HepG2 (cell line): ENCODE measurements around the gene LAPTM4A. TPM values are rescaled to one million over a fixed set of nuclear protein-coding genes. Genes with fewer than 3 reads are reported as not detected.

Source experiments
- ATAC-seq: fragments of 200-7000 bp; cut with Tn5 transposase; 3 replicates; pipeline ENCODE4 v1.9.1; 2020; ENCODE audit warnings: mild to moderate bottlenecking, moderate library complexity
- BruUV-seq: library from RNA; stranded (reverse); fragments of 400-500 nt; replicated peaks from 2 replicates; lab custom pipeline; 2021; lab: Mats Ljungman, UMichigan
- CTCF ChIA-PET: fragments of 300-600 bp; formaldehyde crosslinking; extraction: SDS; loops from one replicate; lab custom pipeline; 2021; ENCODE audit warnings: low total read pairs, inconsistent platforms, low intra/inter-chr PET ratio; lab: Yijun Ruan, JAX
- POLR2A ChIA-PET: fragments of 350-600 bp; sonication (Branson Sonifier 250); formaldehyde crosslinking; loops from one replicate; lab custom pipeline; 2020; ENCODE audit warnings: antibody characterized with exemption, inconsistent platforms; lab: Yijun Ruan, JAX
- DNase-seq: peaks from one replicate; pipeline ENCODE4 v3.0.0-alpha.2; 2015; ENCODE audit warnings: low spot score
- FAIRE-seq: peaks from 3 replicates; lab custom pipeline; 2011; peaks lifted over from hg19 to GRCh38; lab: Jason Lieb, UNC
- H2AFZ ChIP-seq: one replicate; pipeline ENCODE4 v1.6.1; 2011; ENCODE audit warnings: low read length, inconsistent platforms
- H3K27ac ChIP-seq: fragments of 300-600 bp; 3 replicates; pipeline ENCODE4 v1.8.0; 2011; ENCODE audit warnings: mixed run types, mild to moderate bottlenecking, mixed read lengths, low read length, inconsistent platforms; ENCODE audit not compliant: insufficient read depth; ENCODE audit errors: extremely low read length
- H3K27me3 ChIP-seq, 2 experiments: fragments of 200-600 bp in 1 of 2; 2 replicates in 1 of 2; 3 replicates in 1 of 2; pipeline versions ENCODE4 v1.6.0 to v1.8.0; 2011; ENCODE audit warnings: low read length in 2 of 2, mild to moderate bottlenecking in 2 of 2, moderate library complexity in 2 of 2, inconsistent platforms in 1 of 2; ENCODE audit not compliant: insufficient read depth in 2 of 2, control insufficient read depth in 1 of 2
- H3K36me3 ChIP-seq, 2 experiments: fragments of 200-600 bp in 1 of 2; replicated peaks in 1 of 2; 2 replicates in 1 of 2; 3 replicates in 1 of 2; pipeline versions ENCODE4 v1.5.1 to v1.8.0; 2011; ENCODE audit warnings: low read length in 2 of 2, inconsistent platforms in 1 of 2; ENCODE audit not compliant: insufficient read depth in 2 of 2, control insufficient read depth in 1 of 2
- H3K4me1 ChIP-seq: 2 replicates; pipeline ENCODE4 v1.5.1; 2012; ENCODE audit warnings: low read length, inconsistent platforms; ENCODE audit not compliant: insufficient read depth
- H3K4me2 ChIP-seq: 2 replicates; pipeline ENCODE4 v1.6.0; 2011; ENCODE audit warnings: low read depth, low read length, inconsistent platforms
- H3K4me3 ChIP-seq, 3 experiments: fragments of 200-600 bp in 1 of 3; sonication (generic), shearing (Covaris generic) in 1 of 3; replicated peaks in 1 of 3; 2 replicates each; pipeline ENCODE4 v1.5.1; 2011 to 2016; ENCODE audit warnings: low read length in 3 of 3, inconsistent platforms in 2 of 3, low read depth in 2 of 3, mild to moderate bottlenecking in 2 of 3, control low read depth in 1 of 3, mixed read lengths in 1 of 3; ENCODE audit not compliant: insufficient read depth in 1 of 3
- H3K79me2 ChIP-seq: one replicate; pipeline ENCODE4 v1.6.1; 2011; ENCODE audit warnings: low read length, inconsistent platforms; ENCODE audit not compliant: insufficient read depth
- H3K9ac ChIP-seq: 2 replicates; pipeline ENCODE4 v1.6.0; 2011; ENCODE audit warnings: mild to moderate bottlenecking, low read depth, low read length, inconsistent platforms; ENCODE audit not compliant: insufficient read depth
- H3K9me3 ChIP-seq: 2 replicates; pipeline ENCODE4 v1.5.1; 2012; ENCODE audit warnings: mild to moderate bottlenecking, low read length
- H4K20me1 ChIP-seq: 2 replicates; pipeline ENCODE4 v1.6.0; 2011; ENCODE audit warnings: inconsistent platforms, mild to moderate bottlenecking, low read length, moderate library complexity; ENCODE audit not compliant: insufficient read depth
- CTCF ChIP-seq: sonication (generic); formaldehyde crosslinking; IDR thresholded peaks from 2 replicates; pipeline ENCODE4 v1.5.0; 2020; ENCODE audit warnings: mild to moderate bottlenecking, missing genetic modification reagents, moderate library complexity
- DMAP1 ChIP-seq: IDR thresholded peaks from 2 replicates; pipeline ENCODE4 v1.6.1; 2016
- HMG20B ChIP-seq: conservative IDR thresholded peaks from 2 replicates; pipeline ENCODE4 v1.6.1; 2016; ENCODE audit warnings: missing genetic modification reagents, missing compliant biosample characterization
- HMGA1 ChIP-seq: sonication (generic); formaldehyde crosslinking; conservative IDR thresholded peaks from 2 replicates; pipeline ENCODE4 v1.4.0; 2020; ENCODE audit warnings: missing genetic modification reagents
- HNF4A ChIP-seq: sonication (generic); formaldehyde crosslinking; IDR thresholded peaks from 2 replicates; pipeline ENCODE4 v1.4.0; 2020; ENCODE audit warnings: missing genetic modification reagents
- KAT8 ChIP-seq: IDR thresholded peaks from 2 replicates; pipeline ENCODE4 v1.6.1; 2016; ENCODE audit warnings: missing genetic modification reagents, missing compliant biosample characterization
- MBD4 ChIP-seq: IDR thresholded peaks from 2 replicates; pipeline ENCODE4 v1.6.1; 2012; ENCODE audit warnings: low read length, inconsistent platforms, borderline replicate concordance
- MTF1 ChIP-seq: sonication (generic); formaldehyde crosslinking; IDR thresholded peaks from 2 replicates; pipeline ENCODE4 v1.5.0; 2020; ENCODE audit warnings: missing genetic modification reagents
- SRSF1 ChIP-seq: fragments of 200-400 bp; formaldehyde crosslinking; optimal IDR thresholded peaks from 2 replicates; pipeline ENCODE3; 2017; ENCODE audit warnings: mild to moderate bottlenecking, low read depth, low read length, moderate library complexity
- STAG1 ChIP-seq: sonication (generic); formaldehyde crosslinking; IDR thresholded peaks from 2 replicates; pipeline ENCODE4 v1.4.0; 2020; ENCODE audit warnings: missing genetic modification reagents
- TEAD3 ChIP-seq: optimal IDR thresholded peaks from 2 replicates; pipeline ENCODE3; 2016; ENCODE audit warnings: borderline replicate concordance
- ZBTB26 ChIP-seq: IDR thresholded peaks from 2 replicates; pipeline ENCODE4 v1.6.1; 2016; ENCODE audit warnings: missing compliant biosample characterization, missing genetic modification reagents, borderline replicate concordance
- ZEB1 ChIP-seq: IDR thresholded peaks from 2 replicates; pipeline ENCODE4 v1.6.1; 2012; ENCODE audit warnings: mild to moderate bottlenecking, low read depth, inconsistent platforms; ENCODE audit not compliant: insufficient replicate concordance
- ZNF30 ChIP-seq: sonication (generic); formaldehyde crosslinking; IDR thresholded peaks from 2 replicates; pipeline ENCODE4 v1.5.0; 2020; ENCODE audit warnings: mild to moderate bottlenecking, missing genetic modification reagents
- ZNF672 ChIP-seq: sonication (generic); formaldehyde crosslinking; IDR thresholded peaks from 2 replicates; pipeline ENCODE4 v1.8.1; 2022; ENCODE audit warnings: missing genetic modification reagents
- in situ Hi-C: cut with HindIII; loops from 2 replicates; pipeline ENCODE4 v1.10.0; 2017; ENCODE audit warnings: low pct_unique_long_range_greater_than_20kb; ENCODE audit not compliant: extremely low pct_ligation_motif_present
- intact Hi-C: fragments of 100-400 bp; cut with micrococcal nuclease; formaldehyde crosslinking; loops from one replicate; pipeline ENCODE4 v1.10.0; 2022; ENCODE audit not compliant: unreplicated experiment
- polyA plus RNA-seq, 8 experiments: library from polyadenylated mRNA; depleted of rRNA in 3 of 8; stranded (reverse) in 7 of 8; unstranded in 1 of 8; fragments of >200 nt; fragmentation: Illumina TruSeq in 4 of 8; extraction: Trizol in 4 of 8; gene quantifications; 2 replicates each; pipeline versions ENCODE4 v1.2.1 to v1.2.3, GENCODE V29; 2011 to 2016; ENCODE audit warnings: low read depth in 4 of 8, missing spikeins in 1 of 8, mixed read lengths in 1 of 8; ENCODE audit not compliant: insufficient read depth in 1 of 8
- total RNA-seq, 5 experiments: library from RNA; depleted of rRNA; stranded (reverse); fragments of >200 nt; fragmentation: Illumina TruSeq; extraction: Trizol; gene quantifications; 2 replicates each; pipeline ENCODE4 v1.2.3, GENCODE V29; 2016; ENCODE audit warnings: low read depth in 1 of 5

The LAPTM4A gene
- total and polyA plus RNA-seq, 2 of the 13 experiments (the other 11 are each of a cell fraction or from before 2014, with no cell fraction given) = 116 to 558 TPM

- no peak for TF ChIP-seq SRSF1
These were observed 32.8 kb downstream of the LAPTM4A start (continued) for GRCh38 chr2:20018601-20019152.

GRCh38 chr2:20016346-20016745 lies 35.1 kb downstream of the LAPTM4A start:
- Histone ChIP-seq H3K4me1 (peaks cover 57% of the 10 kb centered on the region), H3K27ac (no peak overlapping the region), H3K4me3 (no peak overlapping the region), H3K9ac (no peak overlapping the region), H3K9me3 (peaks cover 17% of the 10 kb centered on the region), H3K4me2 (no peak overlapping the region), H3K36me3 (no peaks in the 10 kb centered on the region), H3K79me2 (peaks cover 8% of the 10 kb centered on the region), H4K20me1 (no peaks in the 10 kb centered on the region), H2AFZ (no peak overlapping the region), H3K27me3 (no peaks in the 10 kb centered on the region; a peak in 1 of 5 replicates)
- POLR2A ChIA-PET = interaction anchor here (3.8 to 8.9 kb wide), 2 partner anchors 34 to 78 kb away, joined by 18 to 109 read pairs; partner anchors contain the start of gene LAPTM4A
- intact Hi-C loops = no loop called here
- CTCF ChIA-PET = interaction anchor here (1.2 to 3.7 kb wide), 4 partner anchors 12 to 82 kb away, joined by 3 to 46 read pairs (median 26); no protein-coding TSS in a partner anchor
- FAIRE-seq (no peak), DNase-seq (no peak), ATAC-seq (no peak)
- in situ Hi-C loops = no loop called here
- no TSS peak for BruUV-seq
- TF ChIP-seq ZBTB26 (CRISPR knock-in tag) (no peak), HMGA1 (no peak), STAG1 (CRISPR knock-in tag) (peak; percentile 4; the same call in 1 of the 2 replicates), HNF4A (CRISPR knock-in tag) (peak; percentile 70), ZEB1 (peak; percentile 92), MTF1 (no peak), MBD4 (no peak), ZNF30 (CRISPR knock-in tag) (no peak), KAT8 (CRISPR knock-in tag) (no peak), CTCF (peak; percentile 37), TEAD3 (CRISPR knock-in tag) (peak; percentile 33), DMAP1 (no peak), ZNF672 (CRISPR knock-in tag) (no peak), HMG20B (CRISPR knock-in tag) (no peak)
